Posterior vena cava (tissue), 2 donors: Measurements from ENCODE around the gene DHRSX. TPM values are rescaled to one million over a fixed set of nuclear protein-coding genes. Genes with fewer than 3 reads are reported as not detected.
"Not testable (repeated sequence)": the region's sequence is repeated elsewhere in the genome, so short reads cannot be mapped to it uniquely, and the experiment has no call there.

Source experiments
- DNase-seq: peaks from one replicate; pipeline ENCODE4 v3.0.0-alpha.2; 2020; ENCODE audit warnings: low spot score
- intact Hi-C, 2 donors: fragments of 100-400 bp; cut with DNase I; formaldehyde crosslinking; loops; one replicate each; pipeline versions ENCODE4 v1.14.1 to v1.14.2; 2022 to 2023
- total RNA-seq, 2 donors: library from RNA; stranded (reverse); fragmentation: NEBNext Ultra II Directional; extraction: Animal tissue kit (Norgen Biotek cat#: 25700); gene quantifications; one replicate each; pipeline ENCODE4 v1.2.1, GENCODE V29; 2021
- donor health status: DM: yes; HTN: yes; CAD: no.
- donor health status: DM: yes; HTN: yes; CAD: no.

The DHRSX gene
- total RNA-seq, 2 donors from 2014 or later, result 16.0 to 18.9 TPM

DNA sequence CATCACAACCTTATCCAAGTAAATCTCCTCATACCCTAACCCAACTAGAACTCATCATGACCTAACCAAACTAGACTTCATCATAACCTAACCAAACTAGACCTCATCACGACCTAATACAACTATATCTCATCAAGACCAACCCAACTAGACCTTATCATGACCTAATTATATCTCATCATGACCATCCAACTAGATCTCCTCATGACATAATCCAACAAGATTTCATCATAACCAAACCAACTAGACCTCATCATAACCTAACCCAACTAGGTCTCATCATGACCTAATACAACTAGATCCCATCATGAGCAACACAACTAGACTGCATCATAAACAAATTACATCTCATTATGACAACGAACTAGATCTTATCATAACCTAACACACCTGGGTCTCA lies 86.4 kb downstream of the DHRSX start:
- DNase-seq, result no peak
- intact Hi-C loops, result no loop called here

DNA sequence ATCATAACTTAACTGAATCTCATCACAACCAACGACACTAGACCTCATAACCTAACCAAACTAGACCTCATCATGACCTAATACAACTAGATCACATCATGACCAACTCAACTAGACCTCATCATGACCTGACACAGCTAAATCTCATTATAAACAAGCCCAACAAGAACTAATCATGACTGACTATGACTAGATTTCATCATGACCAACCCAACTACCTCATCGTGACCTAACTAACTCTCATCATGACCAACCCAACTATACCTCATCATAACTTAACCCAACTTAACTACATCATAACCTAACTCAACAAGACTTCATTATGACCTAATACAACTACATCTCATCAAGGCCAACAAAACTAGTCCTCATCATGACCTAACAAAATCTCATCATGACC lies 86.8 kb downstream of the DHRSX start:
- DNase-seq, result no peak
- intact Hi-C loops, result no loop called here

DNA sequence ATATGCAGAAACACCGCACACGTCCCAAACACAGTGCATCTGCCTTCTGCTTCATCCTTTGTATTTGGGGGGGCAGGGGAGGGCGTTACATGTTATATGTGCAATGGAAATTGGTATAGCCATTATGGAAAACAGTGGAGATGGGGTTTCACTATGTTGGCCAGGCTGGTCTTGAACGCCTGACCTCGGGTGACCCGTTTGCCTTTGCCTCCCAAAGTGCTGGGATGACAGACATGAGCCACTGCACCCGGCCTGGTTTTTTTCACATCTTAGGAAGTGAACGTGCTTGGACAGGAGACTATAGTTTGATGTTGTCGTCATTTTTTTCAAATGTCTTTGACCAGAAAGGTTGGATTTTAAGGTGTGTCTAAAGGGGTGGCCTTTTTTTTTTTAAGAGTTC lies 88.6 kb downstream of the DHRSX start:
- intact Hi-C loops, result no loop called here
- DNase-seq, result no peak

DNA sequence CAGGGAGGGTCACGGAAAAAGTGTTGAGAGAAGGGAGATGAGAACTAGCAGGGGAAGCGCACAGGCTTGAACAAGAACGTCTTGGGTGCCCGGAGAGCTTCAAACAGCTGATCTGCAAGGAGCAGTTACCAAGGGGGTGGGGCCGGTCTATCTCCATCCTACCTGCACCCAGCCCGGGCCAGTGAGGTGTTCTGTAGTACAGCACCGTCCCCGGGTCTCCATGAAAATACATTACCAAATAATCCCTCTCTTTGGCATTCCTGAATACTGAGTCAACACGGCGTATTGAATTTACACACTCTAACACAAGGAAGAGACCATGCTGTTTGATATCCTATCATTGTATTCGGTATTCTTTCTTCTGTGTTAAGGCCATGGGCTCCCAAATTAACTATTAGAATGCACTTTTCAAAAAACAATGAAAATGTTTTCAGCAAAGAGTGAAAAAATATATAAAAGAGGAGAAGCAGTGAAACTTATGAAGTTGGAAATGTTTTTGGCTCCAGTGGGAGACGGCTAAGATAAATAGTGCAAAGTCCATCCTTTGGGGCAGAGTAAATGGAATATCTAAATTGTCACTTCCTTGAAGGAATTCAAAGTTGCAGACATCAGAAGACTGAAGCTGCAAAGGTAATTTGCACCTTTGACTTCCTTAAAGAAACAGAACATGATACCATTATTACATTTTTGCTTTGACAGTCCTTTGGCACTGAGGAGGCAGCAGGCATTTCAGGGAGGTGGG lies 90.3 kb downstream of the DHRSX start:
- DNase-seq, result no peak
- intact Hi-C loops, result no loop called here

DNA sequence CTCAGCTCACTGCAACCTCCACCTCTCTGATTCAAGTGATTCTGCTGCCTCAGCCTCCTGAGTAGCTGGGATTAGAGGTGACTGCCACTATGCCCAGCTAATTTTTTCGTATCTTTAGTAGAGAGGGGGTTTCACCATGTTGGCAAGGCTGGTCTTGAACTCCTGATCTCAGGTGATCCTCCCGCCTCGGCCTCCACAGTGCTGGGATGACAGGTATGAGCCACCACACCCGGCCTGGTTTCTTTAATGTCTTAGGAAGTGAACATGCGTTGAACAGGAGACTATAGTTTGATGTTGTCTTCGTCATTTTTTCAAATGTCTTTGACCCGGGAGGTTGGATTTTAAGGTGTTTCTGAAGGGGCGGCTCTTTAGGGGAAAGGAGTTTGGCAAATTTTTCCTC lies 91.0 kb downstream of the DHRSX start:
- intact Hi-C loops, result no loop called here

DNA sequence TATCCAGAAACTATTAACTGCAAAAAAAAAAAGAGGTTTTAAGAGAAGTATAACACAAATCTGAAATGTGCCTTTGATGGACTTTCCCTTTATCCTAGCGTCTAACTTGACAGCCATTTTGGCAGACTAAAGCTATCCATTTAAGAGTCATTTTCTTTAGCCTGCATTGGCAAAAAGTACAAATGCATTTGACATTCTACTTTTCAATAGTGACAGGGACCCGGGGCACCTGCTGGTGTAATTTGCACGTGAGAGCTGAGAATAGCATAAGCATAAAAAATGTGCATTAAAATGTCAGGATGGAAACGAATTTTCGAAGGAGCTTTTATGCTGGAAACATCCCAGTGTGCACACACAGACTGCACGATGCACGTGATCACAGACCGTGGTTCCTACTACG lies 91.9 kb downstream of the DHRSX start:
- intact Hi-C loops, result no loop called here
- DNase-seq, result no peak

More for the DNA sequence above, 91.0 kb downstream of the DHRSX start:
- no peak for DNase-seq

DNA sequence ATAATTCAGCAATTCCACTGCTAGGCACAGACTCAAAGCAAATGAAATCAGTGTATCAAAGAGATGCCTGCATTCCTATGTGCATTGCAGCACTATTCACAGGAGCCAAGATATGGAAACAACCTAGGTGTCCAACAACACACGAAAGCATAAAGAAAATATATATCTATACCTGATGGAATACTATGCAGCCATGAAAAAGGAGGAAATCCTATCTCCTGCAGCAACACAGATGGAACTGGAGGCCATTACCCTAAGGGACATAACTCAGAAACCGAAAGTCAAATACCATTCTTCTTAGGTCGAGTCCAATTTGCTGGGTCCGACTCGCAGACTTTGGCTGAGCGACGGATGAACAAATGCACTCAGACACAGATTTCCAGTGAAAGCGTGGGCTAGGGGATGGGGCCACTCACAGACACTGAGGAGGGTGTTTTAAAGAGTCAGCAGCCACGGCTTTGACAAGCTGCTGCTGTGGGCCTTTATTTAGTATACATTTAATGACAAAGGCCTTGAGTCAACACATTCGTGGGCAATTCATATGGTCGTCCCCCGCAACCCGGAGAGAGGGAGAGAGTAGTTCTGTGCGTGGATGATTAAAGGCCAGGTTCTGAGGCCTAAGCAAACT lies 93.8 kb downstream of the DHRSX start:
- no peak for DNase-seq
- intact Hi-C loops, result no loop called here

DNA sequence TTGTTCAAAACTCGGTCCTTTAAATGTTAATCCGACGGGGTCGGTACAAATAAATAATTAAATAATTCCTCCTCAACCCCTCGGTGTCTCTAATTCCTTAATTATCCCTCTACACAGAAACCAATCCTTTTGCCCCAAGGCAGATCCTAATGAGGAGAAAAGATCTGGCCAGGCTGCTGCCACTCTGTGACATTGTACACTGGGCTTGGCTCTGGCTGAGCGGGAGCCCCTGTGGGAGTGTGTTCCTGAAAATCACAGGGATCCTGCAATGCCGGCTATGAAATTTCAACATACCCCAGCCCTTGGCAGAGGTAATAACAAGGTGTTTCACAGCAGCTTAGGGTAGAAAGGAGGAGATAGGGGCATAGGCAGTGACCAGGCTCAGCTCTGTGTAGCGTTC lies 96.0 kb downstream of the DHRSX start:
- intact Hi-C loops, result loop anchor here in 1 of 2 donors (5.0 kb wide), 1 partner anchor 857 kb away; no protein-coding TSS in a partner anchor
- no peak for DNase-seq

DNA sequence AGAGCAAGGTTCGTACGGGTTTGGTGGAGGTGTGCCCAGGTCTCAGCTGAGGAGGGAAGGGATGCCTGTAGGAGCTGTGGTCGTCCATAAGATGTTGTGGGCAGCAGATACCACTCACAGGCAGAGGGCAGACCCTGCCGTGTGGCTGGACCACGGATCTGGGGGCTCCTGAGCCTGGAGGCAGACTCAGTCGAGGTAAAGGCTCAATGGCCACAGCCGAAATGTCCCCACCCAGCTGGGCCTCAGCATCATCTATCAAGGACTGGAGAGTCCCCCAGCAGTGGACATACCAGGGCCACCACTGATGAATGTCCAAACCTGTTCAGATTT lies 98.5 kb downstream of the DHRSX start:
- no peak for DNase-seq
- intact Hi-C loops, result loop anchor here in 1 of 2 donors (5.0 kb wide), 1 partner anchor 855 kb away; no protein-coding TSS in a partner anchor

DNA sequence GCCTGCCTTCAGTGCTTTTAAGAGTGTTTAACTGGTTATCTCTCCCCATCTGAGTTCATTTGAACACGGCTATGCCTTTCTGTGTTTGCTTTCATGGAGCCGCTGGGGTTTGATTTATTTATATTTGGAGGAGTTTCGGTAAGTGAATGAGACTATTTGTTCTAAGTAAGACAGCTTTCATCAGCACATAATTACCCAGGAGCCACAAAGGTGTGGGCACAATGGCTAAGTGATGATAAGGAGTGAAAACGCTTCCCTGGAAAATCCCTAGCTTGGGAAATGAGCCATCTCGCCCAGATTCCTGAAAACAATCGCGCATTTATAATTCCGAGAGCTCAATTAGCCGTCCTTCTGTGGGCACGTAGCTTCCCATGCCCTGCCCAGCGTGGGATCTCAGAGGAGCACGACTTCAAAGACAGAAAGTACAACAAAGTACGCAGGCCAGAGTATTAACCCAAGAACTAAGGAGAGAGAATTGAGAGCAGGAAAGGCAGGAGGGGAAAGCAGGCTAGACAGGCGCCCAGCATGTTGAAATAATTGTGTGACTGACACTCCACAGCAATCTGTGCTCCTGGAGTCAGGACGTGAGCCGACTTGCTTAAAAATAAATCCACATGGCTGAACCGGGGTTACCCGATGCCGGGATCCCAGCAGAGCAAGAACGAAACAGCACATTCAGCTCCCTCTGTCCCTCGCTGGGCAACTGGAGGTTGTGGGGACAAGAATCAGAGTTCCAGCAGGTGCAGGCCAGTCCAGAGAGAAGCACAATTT lies 99.0 kb downstream of the DHRSX start:
- intact Hi-C loops, result loop anchor here in 1 of 2 donors (2.0 to 5.0 kb wide), 2 partner anchors 67 to 854 kb away; no protein-coding TSS in a partner anchor
- no peak for DNase-seq

DNA sequence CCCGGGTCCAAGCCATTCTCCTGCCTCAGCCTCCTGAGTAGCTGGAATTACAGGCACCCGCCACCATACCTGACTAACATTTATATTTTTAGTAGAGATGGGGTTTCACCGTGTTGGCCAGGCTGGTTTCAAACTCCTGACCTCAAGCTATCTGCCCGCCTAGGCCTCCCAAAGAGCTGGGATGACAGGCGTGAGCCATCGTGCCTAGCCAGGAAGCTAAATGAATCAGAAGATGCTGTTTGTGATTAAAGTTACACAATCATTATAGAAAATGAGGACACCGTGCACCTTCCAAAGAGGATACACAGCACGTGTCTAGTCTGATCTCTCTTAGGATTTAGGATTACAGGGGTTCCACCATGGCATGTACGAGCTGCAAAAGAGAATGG lies 99.6 kb downstream of the DHRSX start:
- no peak for DNase-seq
- intact Hi-C loops, result loop anchor here in 1 of 2 donors (2.0 to 5.0 kb wide), 2 partner anchors 68 to 854 kb away; no protein-coding TSS in a partner anchor

DNA sequence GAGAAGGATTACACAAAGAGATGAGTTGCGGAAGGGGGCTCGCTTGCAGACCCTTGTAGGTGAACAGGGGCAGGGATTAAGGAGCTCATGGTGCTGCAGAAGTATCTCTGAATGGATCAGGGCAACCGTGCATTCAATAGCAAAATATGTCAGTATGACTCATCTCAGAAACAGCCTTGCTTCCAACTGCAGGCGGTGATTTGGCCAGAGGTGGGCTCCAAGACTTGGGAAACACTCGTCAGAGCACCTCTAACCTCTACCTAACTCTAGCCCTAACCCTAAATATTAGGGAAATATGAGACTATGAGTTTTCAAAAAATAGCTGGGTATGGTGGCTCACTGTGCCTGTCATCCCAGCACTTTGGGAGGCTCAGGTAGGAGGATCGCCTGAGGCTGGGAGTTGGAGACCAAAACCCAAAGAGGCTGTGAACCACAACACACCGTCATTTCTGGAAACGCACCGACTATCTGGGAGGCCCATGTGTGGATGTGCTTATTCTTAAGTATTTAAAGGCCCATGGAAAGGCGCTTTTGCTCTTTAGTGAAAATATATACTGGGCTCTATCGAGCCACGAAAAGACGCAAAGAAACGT lies 102.6 kb downstream of the DHRSX start:
- intact Hi-C loops, result no loop called here
- DNase-seq, result no peak

DNA sequence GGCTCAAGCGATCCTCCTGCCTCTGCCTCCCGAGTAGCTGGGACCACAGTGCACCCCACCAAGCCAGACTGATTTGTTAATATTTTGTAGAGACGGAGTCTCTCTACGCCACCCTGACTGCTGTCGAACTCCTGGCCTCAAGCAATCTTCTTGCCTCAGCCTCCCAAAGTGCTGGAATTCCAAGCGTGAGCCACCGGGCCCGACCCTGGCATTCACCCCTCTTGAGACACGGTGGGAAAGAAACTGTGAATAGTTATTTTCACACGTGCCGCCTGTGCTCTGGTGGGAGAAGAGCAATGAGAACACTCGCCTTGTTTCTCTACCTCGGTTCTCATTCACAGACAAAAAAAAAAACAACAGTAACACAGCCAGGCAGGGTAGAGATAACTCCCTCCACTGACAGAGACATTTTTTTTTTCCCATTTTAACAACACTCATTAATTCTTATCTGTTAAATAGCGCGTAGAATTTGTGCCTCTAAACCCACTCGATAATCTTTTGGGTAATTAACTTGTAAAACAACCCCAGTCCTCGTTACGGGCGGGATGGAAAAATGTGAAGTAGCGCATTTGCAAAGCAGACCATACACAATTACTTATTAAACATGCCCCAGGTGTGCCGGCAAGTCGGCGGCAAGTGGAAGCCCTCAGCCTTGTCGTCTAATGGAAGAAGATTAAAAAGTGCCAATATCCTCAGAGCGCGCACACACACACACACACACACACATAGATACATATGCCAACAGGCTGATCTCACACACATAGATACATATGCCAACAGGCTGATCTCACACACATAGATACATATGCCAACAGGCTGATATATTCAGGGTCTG lies 103.3 kb downstream of the DHRSX start:
- intact Hi-C loops, result no loop called here
- no peak for DNase-seq

DNA sequence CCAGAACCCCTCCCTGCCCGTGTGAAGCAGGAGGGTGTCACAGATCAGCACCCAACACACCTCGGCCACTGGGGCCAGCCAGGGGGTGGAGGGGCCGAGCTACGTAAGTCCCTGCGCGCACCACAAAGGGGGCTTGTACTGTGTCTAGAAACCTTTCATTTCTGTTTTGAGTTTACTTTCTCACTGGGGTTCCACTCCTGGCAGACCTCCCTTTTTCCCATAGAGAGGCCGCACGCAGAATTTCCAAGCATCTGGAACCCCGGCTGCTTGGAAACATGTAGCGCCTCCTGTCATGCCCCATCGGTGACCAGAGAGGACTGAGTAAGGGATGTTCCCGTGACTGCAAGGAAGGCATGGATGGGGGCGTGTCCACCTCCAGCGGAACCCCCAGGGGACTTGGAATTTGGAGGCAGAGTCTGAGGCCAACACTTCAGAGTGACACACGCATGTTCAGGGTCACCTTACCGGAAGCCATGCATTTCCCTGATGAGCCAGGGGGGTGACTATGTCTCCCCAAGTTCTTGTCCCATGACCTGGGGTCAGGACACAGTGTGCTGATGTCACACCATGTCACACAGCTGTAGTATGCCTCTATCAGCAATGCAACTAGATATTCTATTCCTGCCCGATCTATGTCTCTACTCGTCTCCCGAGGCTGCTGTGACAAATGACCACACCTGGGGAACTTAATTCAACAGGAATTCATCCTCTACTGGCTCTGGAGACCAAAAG lies 105.3 kb downstream of the DHRSX start:
- no peak for DNase-seq
- intact Hi-C loops, result no loop called here

DNA sequence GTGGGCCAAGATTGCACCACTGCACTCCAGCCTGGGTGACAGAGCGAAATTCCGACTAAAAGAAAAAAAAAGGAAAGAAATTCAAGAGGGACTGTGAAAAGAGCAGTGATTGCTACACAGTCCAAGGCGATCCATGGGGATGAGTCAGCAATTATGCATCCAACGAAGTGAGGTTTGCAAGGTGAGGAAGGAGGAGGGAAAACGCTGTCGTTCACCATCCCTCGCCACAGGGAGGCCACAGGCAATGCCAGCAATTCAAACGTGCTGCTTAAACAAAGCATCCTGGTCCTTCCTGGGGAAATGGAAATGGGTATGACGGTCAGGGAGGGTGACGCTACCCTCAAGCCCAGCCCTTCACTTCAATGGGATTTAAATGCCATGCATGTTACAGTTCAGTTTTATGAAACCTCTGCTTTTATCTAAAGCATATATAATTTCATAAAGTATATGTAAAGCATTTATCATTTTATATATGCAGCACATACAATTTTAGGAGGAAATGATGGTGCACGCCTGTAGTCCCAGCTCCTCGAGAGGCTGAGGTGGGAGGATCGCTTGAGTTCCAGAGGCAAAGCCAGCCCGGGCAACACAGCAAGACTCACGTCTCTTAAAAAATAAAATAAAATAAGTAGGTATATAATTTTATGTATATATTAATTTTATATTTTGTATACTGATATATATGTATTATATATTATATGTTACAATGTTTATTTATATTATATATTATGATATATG lies 108.7 kb downstream of the DHRSX start:
- DNase-seq, result no peak
- intact Hi-C loops, result no loop called here

DNA sequence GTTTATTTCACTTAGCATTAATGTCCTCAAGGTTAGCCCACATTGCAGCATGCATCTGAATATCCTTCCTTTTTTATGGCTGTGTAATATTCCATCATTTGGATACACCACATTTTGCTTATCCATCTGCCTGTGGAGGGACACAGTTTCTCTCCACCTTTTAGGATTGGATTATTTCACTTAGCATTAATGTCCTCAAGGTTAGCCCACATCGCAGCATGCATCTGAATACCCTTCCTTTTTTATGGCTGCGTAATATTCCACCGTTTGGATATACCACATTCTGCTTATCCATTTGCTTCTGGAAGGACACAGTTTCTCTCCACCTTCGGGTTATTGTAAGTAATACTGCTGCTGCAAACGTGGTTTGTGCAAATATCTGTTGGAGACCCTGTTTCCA lies 110.0 kb downstream of the DHRSX start:
- intact Hi-C loops, result no loop called here
- DNase-seq, result no peak

DNA sequence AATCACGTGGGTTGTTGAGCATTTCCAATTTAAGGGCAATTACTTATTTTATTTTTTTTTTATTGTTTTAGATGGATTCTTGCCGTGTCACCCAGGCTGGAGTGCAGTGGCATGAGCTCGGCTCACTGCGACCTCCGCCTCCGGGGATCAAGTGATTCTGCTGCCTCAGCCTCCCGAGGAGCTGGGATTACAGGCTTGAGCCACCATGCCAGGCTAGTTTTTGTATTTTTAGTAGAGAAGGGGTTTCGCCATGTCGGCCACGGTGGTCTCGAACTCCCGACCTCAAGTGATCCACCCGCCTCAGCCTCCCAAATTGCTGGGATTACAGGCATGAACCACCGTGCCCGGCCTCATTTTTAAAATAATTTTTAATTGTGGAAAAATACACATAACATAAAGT lies 111.0 kb downstream of the DHRSX start:
- peak; percentile 14 for DNase-seq
- intact Hi-C loops, result not testable (repeated sequence)

DNA sequence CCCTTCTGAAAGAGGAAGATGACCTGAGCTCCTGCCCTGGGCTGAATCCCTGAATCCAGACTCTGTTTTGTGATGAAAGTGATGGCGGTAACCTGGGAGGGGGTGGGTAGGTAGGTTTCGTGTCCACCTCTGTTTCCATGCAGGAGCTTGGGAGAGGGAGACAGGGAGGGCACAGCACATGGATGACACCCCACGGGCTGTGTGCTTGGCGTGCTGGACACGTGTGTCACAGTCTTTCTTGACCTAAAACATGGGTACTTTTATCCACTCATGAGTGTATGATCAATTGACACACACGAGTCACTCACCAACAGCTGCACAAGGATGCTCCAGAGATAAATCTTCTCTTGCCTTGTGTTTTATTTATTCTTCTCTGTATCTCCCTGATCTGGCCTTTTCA lies 111.5 kb downstream of the DHRSX start:
- intact Hi-C loops, result no loop called here
- DNase-seq, result no peak
